Measurements from ENCODE around the gene DBH.

Gene DBH

DNA sequence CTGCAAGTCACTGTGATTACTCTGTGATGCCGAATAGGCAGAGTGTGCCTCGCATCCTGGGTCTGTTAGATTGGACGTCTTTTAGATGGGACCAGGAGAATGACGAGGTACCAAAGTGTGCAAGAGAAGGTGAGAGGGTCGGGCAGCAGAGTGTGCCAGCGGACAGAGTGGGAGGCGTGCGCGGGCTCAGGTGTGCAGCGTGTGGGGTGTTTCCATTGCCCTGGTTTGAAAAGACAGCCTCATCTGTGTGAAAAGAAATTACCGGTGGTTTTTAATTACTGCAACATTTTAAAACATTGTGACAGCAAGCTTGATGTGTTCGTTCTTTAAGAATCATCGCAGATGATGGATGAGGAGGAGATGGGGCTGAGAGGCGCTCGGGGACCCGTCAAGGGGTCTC lies 22.7 kb upstream of the DBH start:
- Histone ChIP-seq H3K27ac (no peak overlapping the region), H3K4me3 (no peak overlapping the region), H3K9ac (ENCODE audit: insufficient read length) (no peak overlapping the region), H3K36me3 (ENCODE audit: insufficient read depth, low read length) (no peaks in the 10 kb centered on the region), H3K9me3 (ENCODE audit: low read depth, low read length) (no peaks in the 10 kb centered on the region)
- TF ChIP-seq POLR2AphosphoS5 (IDR thresholded peaks at IDR 0.05; ENCODE audit: borderline replicate concordance, low read depth, low read length) (no peak), EZH2 (IDR thresholded peaks at IDR 0.05) (no peak), FOXP2 (optimal IDR thresholded peaks at IDR 0.05; ENCODE audit: control extremely low read depth, extremely low read length, insufficient read depth) (no peak)
- no peak for DNase-seq (ENCODE audit: low read depth, low spot score)

DNA sequence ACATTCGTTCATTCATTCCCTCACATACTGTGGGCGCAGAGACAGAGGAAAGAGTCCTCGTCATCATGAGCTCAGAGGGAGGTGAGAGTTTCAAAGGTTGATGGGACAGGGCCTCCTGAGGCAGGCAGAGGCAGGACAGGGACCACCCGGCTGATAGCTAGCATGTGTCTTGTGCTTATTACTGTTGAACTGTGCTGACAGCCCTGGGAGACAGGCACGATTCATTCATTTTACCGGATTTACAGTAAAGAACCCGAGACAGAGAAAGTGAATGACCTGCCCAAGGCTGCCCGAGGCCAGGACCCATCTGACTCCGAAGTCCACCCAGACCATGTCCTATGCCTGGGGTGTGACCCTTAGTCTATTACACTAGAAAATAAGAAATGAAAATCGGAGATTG lies 22.1 kb upstream of the DBH start:
- Histone ChIP-seq H3K27ac (no peak overlapping the region), H3K36me3 (ENCODE audit: insufficient read depth, low read length) (no peaks in the 10 kb centered on the region), H3K9ac (ENCODE audit: insufficient read length) (no peak overlapping the region), H3K9me3 (ENCODE audit: low read depth, low read length) (no peaks in the 10 kb centered on the region), H3K4me3 (no peak overlapping the region)
- no peak for DNase-seq (ENCODE audit: low read depth, low spot score)
- no peak for TF ChIP-seq POLR2AphosphoS5 (IDR thresholded peaks at IDR 0.05; ENCODE audit: borderline replicate concordance, low read depth, low read length)
- TF ChIP-seq EZH2 (IDR thresholded peaks at IDR 0.05), result no peak
- no peak for TF ChIP-seq FOXP2 (optimal IDR thresholded peaks at IDR 0.05; ENCODE audit: control extremely low read depth, extremely low read length, insufficient read depth)

DNA sequence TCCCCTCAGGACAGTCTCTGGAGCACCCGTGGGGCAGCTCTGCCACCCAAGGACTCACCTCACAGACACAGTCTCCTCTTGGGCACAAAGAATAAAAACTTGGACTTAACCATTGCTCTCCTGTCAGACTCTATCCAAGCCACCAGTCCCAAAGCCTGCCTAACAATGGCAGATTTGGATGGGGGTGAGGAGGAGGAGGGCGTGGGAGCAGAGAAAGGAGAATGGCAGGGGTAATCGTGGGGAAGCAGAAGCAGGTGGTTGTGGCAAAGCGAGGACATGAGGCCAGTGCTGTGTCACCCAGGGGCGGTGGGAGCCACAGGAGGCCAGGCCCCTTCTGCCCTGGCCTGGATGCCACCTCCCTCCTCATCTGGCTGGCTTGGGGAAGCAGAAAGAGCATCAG lies 21.5 kb upstream of the DBH start:
- no peaks in the 10 kb centered on the region for H3K36me3 ChIP-seq (ENCODE audit: insufficient read depth, low read length)
- no peaks in the 10 kb centered on the region for H3K9me3 ChIP-seq (ENCODE audit: low read depth, low read length)
- no peak overlapping the region for H3K9ac ChIP-seq (ENCODE audit: insufficient read length)
- DNase-seq (ENCODE audit: low read depth, low spot score), result no peak
- TF ChIP-seq POLR2AphosphoS5 (IDR thresholded peaks at IDR 0.05; ENCODE audit: borderline replicate concordance, low read depth, low read length) (no peak), EZH2 (IDR thresholded peaks at IDR 0.05) (no peak), FOXP2 (optimal IDR thresholded peaks at IDR 0.05; ENCODE audit: control extremely low read depth, extremely low read length, insufficient read depth) (no peak)
- H3K27ac ChIP-seq, result no peak overlapping the region
- H3K4me3 ChIP-seq, result no peak overlapping the region

DNA sequence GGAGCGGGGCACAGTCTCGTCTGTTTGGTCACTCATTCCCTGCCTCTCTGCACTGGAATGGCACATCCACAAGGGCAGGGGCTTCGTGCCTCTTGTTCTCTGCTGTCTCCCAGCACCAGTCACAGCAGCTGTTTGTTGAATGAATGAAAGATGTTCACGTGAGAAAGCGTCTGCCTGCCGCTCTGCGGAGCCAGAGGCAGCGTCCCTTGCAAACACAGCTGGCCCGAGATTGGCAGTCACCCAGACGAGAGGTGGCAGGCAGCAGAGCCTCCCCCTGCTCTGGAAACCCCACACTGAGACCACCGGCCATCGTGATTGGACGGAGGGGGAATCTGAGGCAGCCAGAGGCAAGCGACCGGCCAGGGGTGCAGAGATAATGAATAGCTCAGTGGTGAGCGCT lies 21.0 kb upstream of the DBH start:
- Histone ChIP-seq H3K4me3 (no peak overlapping the region), H3K9me3 (ENCODE audit: low read depth, low read length) (no peaks in the 10 kb centered on the region), H3K36me3 (ENCODE audit: insufficient read depth, low read length) (no peaks in the 10 kb centered on the region), H3K27ac (no peak overlapping the region), H3K9ac (ENCODE audit: insufficient read length) (no peak overlapping the region)
- no peak for DNase-seq (ENCODE audit: low read depth, low spot score)
- TF ChIP-seq EZH2 (IDR thresholded peaks at IDR 0.05) (no peak), FOXP2 (optimal IDR thresholded peaks at IDR 0.05; ENCODE audit: control extremely low read depth, extremely low read length, insufficient read depth) (no peak), POLR2AphosphoS5 (IDR thresholded peaks at IDR 0.05; ENCODE audit: borderline replicate concordance, low read depth, low read length) (no peak)

DNA sequence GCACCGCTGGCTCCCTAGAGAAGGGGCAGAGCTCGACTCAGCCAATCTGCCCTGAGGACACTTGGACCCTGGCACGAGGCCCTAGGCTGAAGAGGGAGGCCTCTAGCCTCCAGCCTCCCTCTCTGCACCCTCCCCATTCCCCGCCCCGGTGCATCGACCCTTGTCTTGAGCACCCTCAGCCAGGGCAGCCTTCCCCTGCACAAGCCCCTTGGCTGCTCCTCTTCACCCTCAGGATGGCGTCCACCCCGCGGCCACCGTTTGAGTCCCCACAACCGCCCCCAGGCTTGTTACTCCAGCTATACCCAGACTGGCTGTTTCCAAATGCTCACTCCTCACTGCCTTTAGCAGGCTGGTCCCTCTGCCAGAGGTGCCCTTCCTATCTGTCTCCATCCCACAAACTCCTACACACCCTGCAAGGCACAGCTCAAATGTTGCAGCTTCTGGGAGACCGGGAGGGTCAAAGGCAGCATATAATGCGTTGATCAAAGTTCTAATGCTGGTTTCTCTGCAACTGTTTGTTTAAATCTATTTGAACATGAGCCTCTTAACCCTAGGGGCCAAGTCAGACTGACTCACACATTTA lies 20.5 kb upstream of the DBH start:
- H3K9me3 ChIP-seq (ENCODE audit: low read depth, low read length), result no peaks in the 10 kb centered on the region
- H3K9ac ChIP-seq (ENCODE audit: insufficient read length), result no peak overlapping the region
- TF ChIP-seq POLR2AphosphoS5 (IDR thresholded peaks at IDR 0.05; ENCODE audit: borderline replicate concordance, low read depth, low read length), result no peak
- no peak for TF ChIP-seq EZH2 (IDR thresholded peaks at IDR 0.05)
- TF ChIP-seq FOXP2 (optimal IDR thresholded peaks at IDR 0.05; ENCODE audit: control extremely low read depth, extremely low read length, insufficient read depth), result no peak
- no peak for DNase-seq (ENCODE audit: low read depth, low spot score)
- H3K27ac ChIP-seq, result no peak overlapping the region
- H3K4me3 ChIP-seq, result no peak overlapping the region
- no peaks in the 10 kb centered on the region for H3K36me3 ChIP-seq (ENCODE audit: insufficient read depth, low read length)

DNA sequence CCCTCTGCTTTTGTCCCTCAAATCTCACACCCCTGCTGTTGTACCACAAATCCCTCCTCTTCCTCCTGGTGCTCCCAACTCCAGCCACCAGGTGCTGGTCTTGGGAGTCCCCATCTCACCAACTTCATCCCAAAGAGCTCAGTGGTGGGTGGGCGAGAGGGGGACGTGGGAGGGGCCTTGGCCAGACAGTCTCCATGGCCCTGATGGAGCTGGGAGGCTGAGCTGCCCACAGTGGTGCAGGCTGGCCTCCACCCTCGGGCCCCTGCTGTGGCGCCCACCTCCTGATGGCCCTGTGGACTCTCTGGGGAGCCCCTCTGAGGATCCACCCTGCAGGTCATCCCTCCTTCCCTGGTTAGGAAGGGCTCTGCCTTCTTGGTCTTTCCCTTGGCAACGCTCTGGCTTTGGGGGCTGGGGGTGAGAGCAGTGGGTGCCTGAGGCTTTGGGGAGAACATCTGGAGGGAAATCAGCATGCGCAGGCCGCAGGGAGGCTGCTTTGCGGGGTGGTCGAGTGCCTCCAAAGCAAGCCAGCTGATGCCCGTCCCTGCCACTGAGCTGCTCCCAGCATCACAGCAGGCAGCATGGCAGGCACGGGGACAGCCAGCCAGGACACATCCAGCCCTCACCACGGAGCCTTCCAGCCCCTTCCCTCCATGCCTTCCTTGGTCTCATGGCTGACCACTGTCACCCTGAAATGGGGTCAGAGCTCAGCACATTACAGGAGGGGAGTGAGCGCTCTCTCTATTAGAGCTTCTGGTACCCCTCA lies 19.3 kb upstream of the DBH start:
- Histone ChIP-seq H3K4me3 (no peak overlapping the region), H3K27ac (no peak overlapping the region)
- DNase-seq (ENCODE audit: low read depth, low spot score), result no peak

DNA sequence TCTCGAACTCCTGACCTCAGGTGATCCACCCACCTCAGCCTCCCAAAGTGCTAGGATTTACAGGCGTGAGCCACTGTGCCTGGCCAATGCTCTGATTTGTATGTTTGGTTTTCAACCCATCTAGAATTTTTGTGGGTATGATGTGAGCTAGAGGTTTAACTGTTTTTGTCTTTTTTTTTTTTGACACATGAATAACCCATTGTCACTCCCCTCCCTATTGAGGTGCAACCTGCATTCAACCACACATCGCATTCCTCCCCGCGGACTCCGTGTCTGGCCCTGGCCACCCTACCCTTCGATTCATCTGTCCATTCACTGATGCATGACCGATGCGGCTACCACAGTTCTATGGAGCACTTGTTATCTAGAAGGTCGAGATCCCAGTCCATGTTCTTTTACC lies 17.4 kb upstream of the DBH start:
- Histone ChIP-seq H3K9me3 (ENCODE audit: low read depth, low read length) (no peaks in the 10 kb centered on the region), H3K9ac (ENCODE audit: insufficient read length) (no peak overlapping the region), H3K36me3 (ENCODE audit: insufficient read depth, low read length) (no peaks in the 10 kb centered on the region), H3K4me3 (no peak overlapping the region), H3K27ac (no peak overlapping the region)
- no peak for DNase-seq (ENCODE audit: low read depth, low spot score)
- no peak for TF ChIP-seq EZH2 (IDR thresholded peaks at IDR 0.05)
- TF ChIP-seq POLR2AphosphoS5 (IDR thresholded peaks at IDR 0.05; ENCODE audit: borderline replicate concordance, low read depth, low read length), result no peak
- TF ChIP-seq FOXP2 (optimal IDR thresholded peaks at IDR 0.05; ENCODE audit: control extremely low read depth, extremely low read length, insufficient read depth), result no peak

More for the DNA sequence above, 19.3 kb upstream of the DBH start:
- Histone ChIP-seq H3K36me3 (ENCODE audit: insufficient read depth, low read length) (no peaks in the 10 kb centered on the region), H3K9ac (ENCODE audit: insufficient read length) (no peak overlapping the region), H3K9me3 (ENCODE audit: low read depth, low read length) (no peaks in the 10 kb centered on the region)
- TF ChIP-seq POLR2AphosphoS5 (IDR thresholded peaks at IDR 0.05; ENCODE audit: borderline replicate concordance, low read depth, low read length) (no peak), FOXP2 (optimal IDR thresholded peaks at IDR 0.05; ENCODE audit: control extremely low read depth, extremely low read length, insufficient read depth) (no peak), EZH2 (IDR thresholded peaks at IDR 0.05) (no peak)

DNA sequence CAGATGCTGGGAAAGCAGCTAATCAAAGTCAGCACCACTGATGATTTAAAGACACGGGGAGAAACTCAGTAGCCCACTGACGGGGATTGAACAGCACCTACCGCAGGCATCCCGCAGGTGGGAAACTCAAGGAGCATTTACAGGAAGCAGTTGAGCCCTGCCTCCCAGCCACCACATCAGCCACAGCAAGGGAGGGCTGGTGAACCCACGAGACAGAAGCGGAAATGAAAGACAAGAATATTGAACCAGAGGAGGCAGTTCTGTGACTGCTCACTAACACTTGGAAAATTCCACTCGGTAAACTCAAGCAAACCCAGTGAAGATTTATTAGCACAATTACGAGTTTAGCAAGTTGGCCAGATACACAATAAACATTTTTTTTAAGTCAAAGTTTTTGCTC lies 16.4 kb upstream of the DBH start:
- Histone ChIP-seq H3K9me3 (ENCODE audit: low read depth, low read length) (no peaks in the 10 kb centered on the region), H3K9ac (ENCODE audit: insufficient read length) (no peak overlapping the region), H3K27ac (no peak overlapping the region), H3K36me3 (ENCODE audit: insufficient read depth, low read length) (no peaks in the 10 kb centered on the region), H3K4me3 (no peak overlapping the region)
- DNase-seq (ENCODE audit: low read depth, low spot score), result no peak
- no peak for TF ChIP-seq POLR2AphosphoS5 (IDR thresholded peaks at IDR 0.05; ENCODE audit: borderline replicate concordance, low read depth, low read length)
- TF ChIP-seq EZH2 (IDR thresholded peaks at IDR 0.05), result no peak
- TF ChIP-seq FOXP2 (optimal IDR thresholded peaks at IDR 0.05; ENCODE audit: control extremely low read depth, extremely low read length, insufficient read depth), result no peak

Measured in SK-N-MC (cell line).